BJ (cell line): Measurements from ENCODE around the gene MMP7. TPM values are rescaled to one million over a fixed set of nuclear protein-coding genes. Genes with fewer than 3 reads are reported as not detected.
A peak's percentile ranks its signal among the peaks of the same experiment; 100 is the strongest.

Experiments
- CTCF ChIA-PET: fragments of 350-600 bp; formaldehyde crosslinking; extraction: SDS; loops from one replicate; lab custom pipeline; 2021; ENCODE audit warnings: antibody characterized with exemption, inconsistent platforms; lab: Yijun Ruan, JAX
- POLR2A ChIA-PET: fragments of 300-600 bp; sonication (Branson Sonifier 250); formaldehyde crosslinking; extraction: SDS; loops from one replicate; lab custom pipeline; 2021; ENCODE audit warnings: antibody characterized with exemption; lab: Charles Lee
- DNase-seq: peaks from one replicate; pipeline ENCODE4 v3.0.0-alpha.2; 2011; ENCODE audit warnings: low read depth
- H3K27me3 ChIP-seq: 2 replicates; pipeline ENCODE4 v1.6.0; 2011; ENCODE audit warnings: low read length; ENCODE audit not compliant: control insufficient read depth, insufficient read depth
- H3K36me3 ChIP-seq: 2 replicates; pipeline ENCODE4 v1.5.1; 2011; ENCODE audit warnings: low read length; ENCODE audit not compliant: control insufficient read depth, insufficient read depth
- H3K4me3 ChIP-seq: 2 replicates; pipeline ENCODE4 v1.5.1; 2011; ENCODE audit warnings: low read depth, mild to moderate bottlenecking, control low read depth, low read length
- polyA plus RNA-seq: library from polyadenylated mRNA; depleted of rRNA; stranded (reverse); fragments of >200 nt; gene quantifications from 2 replicates; pipeline ENCODE4 v1.2.3, GENCODE V29; 2011
- TF ChIP-seq, protein P1 (sequence below): IDR thresholded peaks from 2 replicates; pipeline ENCODE4 v1.5.1; 2011; ENCODE audit warnings: low read depth, mild to moderate bottlenecking, control low read depth, inconsistent platforms, low read length, moderate library complexity; ENCODE audit not compliant: insufficient read depth

Gene MMP7
- polyA plus RNA-seq, 1 experiment = not detected

DNA sequence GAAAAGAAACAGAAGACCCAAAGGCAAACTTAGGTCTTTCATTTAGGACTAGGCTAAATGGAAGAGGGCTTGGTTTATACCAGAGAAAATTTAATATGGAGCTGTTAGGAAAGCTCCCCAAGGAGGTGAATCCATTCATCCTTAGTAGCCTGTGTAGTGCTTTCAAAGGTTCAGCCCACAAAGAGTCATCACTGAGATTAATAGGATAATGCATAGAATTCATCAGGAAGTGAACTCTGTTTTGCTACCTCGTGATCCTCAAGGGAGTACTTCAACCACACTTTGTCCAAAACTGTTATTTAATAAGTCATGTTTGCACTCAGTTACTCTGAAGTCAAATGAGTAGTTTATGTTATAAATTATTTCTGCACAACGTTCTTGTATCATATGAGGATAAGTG is 43.3 kb upstream of the MMP7 start:
- TF ChIP-seq, protein P1, sequence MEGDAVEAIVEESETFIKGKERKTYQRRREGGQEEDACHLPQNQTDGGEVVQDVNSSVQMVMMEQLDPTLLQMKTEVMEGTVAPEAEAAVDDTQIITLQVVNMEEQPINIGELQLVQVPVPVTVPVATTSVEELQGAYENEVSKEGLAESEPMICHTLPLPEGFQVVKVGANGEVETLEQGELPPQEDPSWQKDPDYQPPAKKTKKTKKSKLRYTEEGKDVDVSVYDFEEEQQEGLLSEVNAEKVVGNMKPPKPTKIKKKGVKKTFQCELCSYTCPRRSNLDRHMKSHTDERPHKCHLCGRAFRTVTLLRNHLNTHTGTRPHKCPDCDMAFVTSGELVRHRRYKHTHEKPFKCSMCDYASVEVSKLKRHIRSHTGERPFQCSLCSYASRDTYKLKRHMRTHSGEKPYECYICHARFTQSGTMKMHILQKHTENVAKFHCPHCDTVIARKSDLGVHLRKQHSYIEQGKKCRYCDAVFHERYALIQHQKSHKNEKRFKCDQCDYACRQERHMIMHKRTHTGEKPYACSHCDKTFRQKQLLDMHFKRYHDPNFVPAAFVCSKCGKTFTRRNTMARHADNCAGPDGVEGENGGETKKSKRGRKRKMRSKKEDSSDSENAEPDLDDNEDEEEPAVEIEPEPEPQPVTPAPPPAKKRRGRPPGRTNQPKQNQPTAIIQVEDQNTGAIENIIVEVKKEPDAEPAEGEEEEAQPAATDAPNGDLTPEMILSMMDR = no peak
- ChIA-PET CTCF (no interaction called here), POLR2A (no interaction called here)
- DNase-seq = no peak
- Histone ChIP-seq H3K36me3 (no peaks in the 10 kb centered on the region), H3K27me3 (no peaks in the 10 kb centered on the region), H3K4me3 (no peak overlapping the region)

DNA sequence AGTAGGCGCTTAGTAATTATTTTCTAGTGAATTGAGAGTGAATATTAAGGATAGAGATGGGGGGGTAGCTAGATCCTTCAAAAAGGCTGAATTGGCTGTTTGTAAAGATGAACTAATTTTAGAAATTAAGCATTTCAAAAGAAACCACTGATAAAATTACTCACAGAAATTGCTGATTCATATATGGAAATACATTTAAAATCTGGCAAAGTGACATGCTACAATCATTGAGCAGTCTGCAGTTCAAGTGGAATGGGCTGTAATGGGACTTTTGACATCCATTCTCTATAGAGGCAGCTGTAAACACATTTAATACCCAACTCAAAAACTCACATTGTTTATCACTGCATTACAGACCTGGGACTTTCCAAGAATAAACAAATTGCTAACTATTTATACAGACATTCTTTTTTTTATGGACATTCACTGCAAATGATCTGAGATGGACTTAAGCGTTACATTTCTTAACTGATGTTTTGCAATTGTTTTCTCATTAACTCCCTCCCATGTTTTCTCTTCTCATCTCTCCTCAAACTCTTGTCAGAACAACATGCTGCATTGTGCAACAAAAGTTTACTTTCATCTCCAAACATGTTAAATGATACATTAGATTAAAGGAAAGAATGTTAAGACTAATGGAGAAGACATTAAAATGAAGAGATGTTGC is 42.1 kb upstream of the MMP7 start:
- no peaks in the 10 kb centered on the region for H3K27me3 ChIP-seq
- no peak for DNase-seq
- H3K36me3 ChIP-seq = no peaks in the 10 kb centered on the region
- ChIA-PET CTCF (interaction anchor here (0.9 kb wide), 1 partner anchor 24 kb away, joined by 4 read pairs; no protein-coding TSS in a partner anchor), POLR2A (no interaction called here)
- TF ChIP-seq, protein P1 = no peak
- no peak overlapping the region for H3K4me3 ChIP-seq

DNA sequence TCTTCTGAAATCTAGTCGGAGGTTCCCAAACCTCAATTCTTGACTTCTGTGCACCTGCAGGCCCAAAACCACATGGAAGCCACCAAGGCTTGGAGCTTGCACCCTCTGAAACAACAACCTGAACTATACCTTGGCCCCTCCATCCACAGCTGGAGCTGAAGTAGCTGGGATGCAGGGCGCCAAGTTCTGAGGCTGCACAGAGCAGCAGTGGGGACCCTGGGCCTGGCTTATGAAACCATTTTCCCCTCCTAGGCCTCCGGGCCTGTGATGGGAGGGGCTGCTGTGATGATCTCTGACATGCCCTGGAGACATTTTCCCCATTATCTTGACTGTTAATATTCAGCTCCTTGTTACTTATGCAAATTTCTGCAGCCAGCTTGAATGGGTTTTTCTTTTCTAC is 38.3 kb upstream of the MMP7 start:
- no peak overlapping the region for H3K4me3 ChIP-seq
- no peak for DNase-seq
- POLR2A ChIA-PET = no interaction called here
- TF ChIP-seq, protein P1 = no peak
- no peaks in the 10 kb centered on the region for H3K27me3 ChIP-seq
- H3K36me3 ChIP-seq = no peaks in the 10 kb centered on the region
- CTCF ChIA-PET = no interaction called here

DNA sequence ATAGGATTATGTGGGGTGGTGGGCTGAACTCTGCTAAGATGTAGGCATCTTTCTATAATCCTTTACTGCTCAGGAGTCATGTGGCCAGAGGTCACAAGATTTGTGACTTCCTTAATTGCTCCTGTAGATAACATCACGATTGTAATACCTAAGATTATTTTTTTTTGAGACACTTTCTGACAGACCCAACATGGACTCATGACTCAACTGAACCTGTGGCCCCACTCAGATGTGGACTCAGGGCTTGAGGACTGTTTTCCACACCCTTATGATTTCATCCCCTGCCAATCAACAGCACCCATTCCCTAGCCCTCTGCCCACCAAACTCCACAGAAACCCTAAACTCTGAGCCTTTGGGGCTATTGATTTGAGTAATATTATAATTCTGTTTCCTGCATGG is 35.6 kb upstream of the MMP7 start:
- TF ChIP-seq, protein P1 = no peak
- no peaks in the 10 kb centered on the region for H3K27me3 ChIP-seq
- no peaks in the 10 kb centered on the region for H3K36me3 ChIP-seq
- ChIA-PET CTCF (no interaction called here), POLR2A (no interaction called here)
- H3K4me3 ChIP-seq = no peak overlapping the region
- no peak for DNase-seq

DNA sequence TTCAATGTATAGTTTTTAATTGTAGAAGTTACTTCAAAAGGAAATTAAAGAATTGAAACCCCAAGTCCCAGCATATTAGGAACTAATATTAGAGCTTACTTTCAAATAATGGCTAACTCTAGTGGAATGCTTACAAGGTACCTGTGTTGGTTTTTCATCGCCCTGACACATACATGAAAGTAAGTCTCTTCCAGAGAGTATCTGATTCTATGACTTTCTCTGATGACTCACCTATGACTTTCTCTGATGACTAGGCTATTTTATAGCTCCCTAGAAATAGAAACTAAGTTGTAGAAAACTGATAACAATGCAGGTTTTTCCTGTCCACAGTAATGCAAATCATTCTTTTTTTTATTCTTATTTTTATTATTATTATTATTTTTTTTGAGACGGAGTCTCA is 33.6 kb upstream of the MMP7 start:
- Histone ChIP-seq H3K4me3 (no peak overlapping the region), H3K27me3 (no peaks in the 10 kb centered on the region), H3K36me3 (no peaks in the 10 kb centered on the region)
- peak; percentile 38 for DNase-seq
- CTCF ChIA-PET = interaction anchor here (0.6 to 0.7 kb wide), 3 partner anchors 33 to 681 kb away, joined by 3 read pairs; no protein-coding TSS in a partner anchor
- TF ChIP-seq, protein P1 = no peak
- POLR2A ChIA-PET = interaction anchor here (0.6 kb wide), 1 partner anchor 38 kb away, joined by 3 read pairs; no protein-coding TSS in a partner anchor
